AG04450 (cell line): Measurements from ENCODE around the gene ITPRID2. TPM values are rescaled to one million over a fixed set of nuclear protein-coding genes. Genes with fewer than 3 reads are reported as not detected.

Experiments
- CTCF ChIA-PET: fragments of 300-600, 350-600 bp; formaldehyde crosslinking; extraction: SDS; loops from one replicate; lab custom pipeline; 2022; ENCODE audit warnings: antibody characterized with exemption, inconsistent platforms; lab: Charles Lee
- POLR2A ChIA-PET: fragments of 350-600 bp; formaldehyde crosslinking; extraction: SDS; loops from one replicate; lab custom pipeline; 2021; ENCODE audit warnings: antibody characterized with exemption, inconsistent platforms; lab: Yijun Ruan, JAX
- DNase-seq: peaks from one replicate; pipeline ENCODE4 v3.0.0-alpha.2; 2011; ENCODE audit warnings: low read depth, low spot score
- H3K27ac ChIP-seq: one replicate; pipeline ENCODE4 v1.5.1; 2012; ENCODE audit warnings: low read depth, low read length, control low read depth
- H3K27me3 ChIP-seq: one replicate; pipeline ENCODE4 v1.6.0; 2012; ENCODE audit warnings: low read length; ENCODE audit not compliant: control insufficient read depth, insufficient read depth
- H3K4me3 ChIP-seq: 2 replicates; pipeline ENCODE4 v1.5.1; 2011; ENCODE audit warnings: mild to moderate bottlenecking, low read depth, low read length, control low read depth
- H3K9me3 ChIP-seq: 2 replicates; pipeline ENCODE4 v1.5.1; 2012; ENCODE audit warnings: low read length; ENCODE audit not compliant: control insufficient read depth, insufficient read depth
- CTCF ChIP-seq: IDR thresholded peaks from 2 replicates; pipeline ENCODE4 v1.5.1; 2011; ENCODE audit warnings: low read depth, low read length, control low read depth, inconsistent platforms
- polyA plus RNA-seq: library from polyadenylated mRNA; depleted of rRNA; stranded (reverse); fragments of >200 nt; gene quantifications from 2 replicates; pipeline ENCODE4 v1.2.3, GENCODE V29; 2011

The ITPRID2 gene
- polyA plus RNA-seq, 1 experiment, result 110 TPM

GRCh38 chr2:181847702-181848101 is 43.8 kb upstream of the ITPRID2 start:
- CTCF ChIA-PET, result interaction anchor here (1.0 kb wide), 1 partner anchor 105 kb away, joined by 3 read pairs; no protein-coding TSS in a partner anchor
- Histone ChIP-seq H3K4me3 (no peak overlapping the region), H3K9me3 (no peaks in the 10 kb centered on the region), H3K27me3 (no peaks in the 10 kb centered on the region), H3K27ac (no peak overlapping the region)
- no peak for TF ChIP-seq CTCF
- no peak for DNase-seq
- POLR2A ChIA-PET, result no interaction called here

GRCh38 chr2:181848261-181848886 is 43.2 kb upstream of the ITPRID2 start:
- ChIA-PET CTCF (interaction anchor here (1.0 kb wide), 1 partner anchor 106 kb away, joined by 3 read pairs; no protein-coding TSS in a partner anchor), POLR2A (no interaction called here)
- no peak overlapping the region for H3K4me3 ChIP-seq
- no peaks in the 10 kb centered on the region for H3K27me3 ChIP-seq
- no peak overlapping the region for H3K27ac ChIP-seq
- no peak for TF ChIP-seq CTCF
- no peaks in the 10 kb centered on the region for H3K9me3 ChIP-seq
- no peak for DNase-seq

- Histone ChIP-seq H3K27ac (no peak overlapping the region), H3K27me3 (no peaks in the 10 kb centered on the region), H3K9me3 (no peaks in the 10 kb centered on the region), H3K4me3 (no peak overlapping the region)
- no peak for DNase-seq
- POLR2A ChIA-PET, result no interaction called here
- CTCF ChIA-PET, result no interaction called here
- TF ChIP-seq CTCF, result no peak
These were observed 41.9 kb upstream of the ITPRID2 start for GRCh38 chr2:181849601-181850000.

GRCh38 chr2:181850936-181851560 is 40.5 kb upstream of the ITPRID2 start:
- H3K4me3 ChIP-seq, result no peak overlapping the region
- ChIA-PET POLR2A (no interaction called here), CTCF (interaction anchor here (1.6 kb wide), 1 partner anchor 136 kb away, joined by 4 read pairs; no protein-coding TSS in a partner anchor)
- H3K9me3 ChIP-seq, result no peaks in the 10 kb centered on the region
- H3K27me3 ChIP-seq, result no peaks in the 10 kb centered on the region
- no peak overlapping the region for H3K27ac ChIP-seq
- no peak for TF ChIP-seq CTCF
- DNase-seq, result no peak

GRCh38 chr2:181851726-181852125 is 39.8 kb upstream of the ITPRID2 start:
- H3K4me3 ChIP-seq, result no peak overlapping the region
- no peak for DNase-seq
- TF ChIP-seq CTCF, result no peak
- H3K9me3 ChIP-seq, result no peaks in the 10 kb centered on the region
- H3K27ac ChIP-seq, result no peak overlapping the region
- ChIA-PET POLR2A (no interaction called here), CTCF (interaction anchor here (0.9 kb wide), 1 partner anchor 136 kb away, joined by 3 read pairs; no protein-coding TSS in a partner anchor)
- H3K27me3 ChIP-seq, result no peaks in the 10 kb centered on the region
